C4-2B (cell line): ENCODE results near the gene RNLS.

Source experiments
- H3K27ac ChIP-seq: fragments of 450-650 bp; 2 replicates; pipeline ENCODE4 v1.5.1; 2017
- ZFX ChIP-seq: fragments of 450-650 bp; IDR thresholded peaks from 2 replicates; pipeline ENCODE4 v1.6.1; 2017
- TF ChIP-seq, protein P1 (sequence below): fragments of 450-650 bp; conservative IDR thresholded peaks from 2 replicates; pipeline ENCODE4 v1.5.1; 2017; ENCODE audit warnings: mild to moderate bottlenecking

Gene RNLS

DNA sequence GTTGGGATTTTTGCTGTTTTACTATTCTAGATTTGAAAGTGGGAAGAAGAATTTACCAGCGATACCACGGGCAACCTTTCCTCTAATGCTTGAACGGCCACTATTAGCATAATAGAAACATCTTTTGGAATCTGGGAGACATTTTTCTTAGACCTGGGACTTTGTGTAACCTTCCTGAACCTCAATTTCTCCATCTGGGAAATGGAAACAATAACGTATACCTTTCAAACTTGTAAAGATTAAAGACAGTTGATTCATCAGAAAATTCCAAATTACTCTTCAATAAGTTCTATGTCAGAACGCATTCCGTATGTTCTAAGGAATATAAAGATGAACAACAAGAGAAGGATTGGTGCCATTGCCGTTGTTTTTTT is 453 bp upstream of the RNLS start:
- H3K27ac ChIP-seq = no peak overlapping the region
- no peak for TF ChIP-seq ZFX
- TF ChIP-seq, protein P1, sequence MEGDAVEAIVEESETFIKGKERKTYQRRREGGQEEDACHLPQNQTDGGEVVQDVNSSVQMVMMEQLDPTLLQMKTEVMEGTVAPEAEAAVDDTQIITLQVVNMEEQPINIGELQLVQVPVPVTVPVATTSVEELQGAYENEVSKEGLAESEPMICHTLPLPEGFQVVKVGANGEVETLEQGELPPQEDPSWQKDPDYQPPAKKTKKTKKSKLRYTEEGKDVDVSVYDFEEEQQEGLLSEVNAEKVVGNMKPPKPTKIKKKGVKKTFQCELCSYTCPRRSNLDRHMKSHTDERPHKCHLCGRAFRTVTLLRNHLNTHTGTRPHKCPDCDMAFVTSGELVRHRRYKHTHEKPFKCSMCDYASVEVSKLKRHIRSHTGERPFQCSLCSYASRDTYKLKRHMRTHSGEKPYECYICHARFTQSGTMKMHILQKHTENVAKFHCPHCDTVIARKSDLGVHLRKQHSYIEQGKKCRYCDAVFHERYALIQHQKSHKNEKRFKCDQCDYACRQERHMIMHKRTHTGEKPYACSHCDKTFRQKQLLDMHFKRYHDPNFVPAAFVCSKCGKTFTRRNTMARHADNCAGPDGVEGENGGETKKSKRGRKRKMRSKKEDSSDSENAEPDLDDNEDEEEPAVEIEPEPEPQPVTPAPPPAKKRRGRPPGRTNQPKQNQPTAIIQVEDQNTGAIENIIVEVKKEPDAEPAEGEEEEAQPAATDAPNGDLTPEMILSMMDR = no peak

DNA sequence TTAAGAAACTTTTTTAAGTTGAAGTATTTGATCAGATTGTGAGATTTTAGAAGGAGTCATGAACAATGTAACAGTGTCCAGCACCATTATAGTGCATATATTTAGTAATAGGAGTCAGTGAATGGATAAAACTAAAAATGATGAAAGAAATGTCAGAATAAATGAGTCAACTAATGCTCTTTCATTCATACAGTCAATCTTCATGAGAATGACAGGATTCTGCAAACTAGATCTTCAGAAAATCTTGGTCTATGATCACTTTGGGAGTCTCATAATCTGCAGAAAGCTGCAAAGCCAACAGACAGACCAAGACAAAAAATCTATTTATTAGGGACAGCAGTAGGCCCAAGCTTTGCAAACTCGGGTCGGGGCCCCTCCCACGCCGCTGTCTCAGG is 710 bp downstream of the RNLS start:
- no peak overlapping the region for H3K27ac ChIP-seq
- TF ChIP-seq ZFX = no peak
- TF ChIP-seq, protein P1 = no peak

DNA sequence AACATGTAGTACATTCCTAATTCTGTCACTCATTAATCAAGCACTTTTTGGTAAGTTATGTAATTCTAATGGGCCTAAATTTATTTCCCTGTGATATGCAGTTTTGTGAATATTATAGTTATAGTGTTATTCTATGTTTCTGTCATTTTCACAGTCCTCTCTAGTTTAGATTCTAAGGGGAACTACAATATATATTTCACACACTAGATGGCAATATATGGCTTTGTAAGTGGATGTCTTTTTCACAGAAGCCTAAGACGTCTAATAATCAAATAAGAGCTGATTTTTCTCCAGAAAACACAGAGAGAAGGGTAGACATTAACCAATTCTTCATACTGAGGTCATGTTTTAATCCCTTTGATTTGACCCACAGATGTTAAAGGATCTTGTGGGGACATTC is 18.0 kb downstream of the RNLS start:
- no peak for TF ChIP-seq ZFX
- TF ChIP-seq, protein P1 = peak; percentile 48
- H3K27ac ChIP-seq = no peak overlapping the region

DNA sequence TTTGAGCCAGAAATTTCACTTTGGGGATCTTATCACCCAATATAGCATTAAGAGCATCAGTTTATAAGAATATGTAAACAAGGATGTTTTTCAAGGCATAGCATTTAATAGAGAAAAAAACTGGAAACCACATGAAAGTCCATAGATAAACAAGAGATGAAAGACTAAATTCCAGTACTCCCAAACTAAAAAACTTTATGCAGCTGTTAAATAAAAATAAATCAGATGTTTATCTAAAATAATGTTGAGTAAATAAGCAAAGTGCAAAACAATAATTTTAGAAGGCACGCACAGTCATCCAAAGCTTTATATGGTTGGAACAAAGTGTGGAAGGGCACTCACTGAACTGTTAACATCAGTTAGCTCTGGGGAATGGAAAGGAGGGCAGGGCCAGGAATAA is 21.0 kb downstream of the RNLS start:
- TF ChIP-seq ZFX = no peak
- TF ChIP-seq, protein P1 = no peak
- H3K27ac ChIP-seq = no peak overlapping the region

DNA sequence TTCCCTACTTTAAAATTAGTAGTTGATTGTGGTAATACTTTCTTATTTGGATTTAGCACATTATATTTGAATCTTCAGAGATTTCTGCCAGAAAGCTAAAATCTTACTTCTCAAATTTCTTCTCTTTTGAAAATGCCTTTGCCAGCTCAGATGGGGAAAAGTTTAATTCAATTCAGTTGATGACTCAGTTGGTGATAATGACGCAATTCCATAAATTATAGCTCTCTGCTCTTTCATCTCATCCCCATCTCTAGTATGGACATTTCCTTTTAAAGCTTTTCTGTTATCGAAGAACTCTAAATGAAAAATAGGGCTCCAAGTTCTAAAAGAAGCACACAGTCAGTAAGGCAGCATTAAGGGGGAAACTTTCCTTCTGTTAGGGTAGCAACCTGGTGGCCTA is 25.5 kb downstream of the RNLS start:
- H3K27ac ChIP-seq = no peak overlapping the region

DNA sequence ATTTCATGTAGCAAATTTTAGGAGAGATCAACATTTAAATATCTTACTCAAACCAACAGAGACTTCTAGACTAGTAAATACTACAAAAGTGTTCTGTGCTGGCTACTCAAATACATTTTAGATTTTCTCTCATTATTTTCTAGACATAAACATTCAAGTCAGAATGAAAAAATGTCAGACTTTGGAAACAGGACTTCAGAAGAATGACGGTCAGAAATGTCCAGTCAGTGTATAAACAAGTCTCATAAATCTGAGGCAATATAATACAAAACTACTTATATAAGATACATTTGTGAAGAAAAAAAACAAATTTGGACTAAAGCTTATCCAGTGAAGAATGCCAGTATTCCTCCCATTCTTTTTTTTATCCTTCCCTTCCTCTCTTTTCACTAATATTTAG is 25.9 kb downstream of the RNLS start:
- no peak overlapping the region for H3K27ac ChIP-seq
- TF ChIP-seq ZFX = no peak
- TF ChIP-seq, protein P1 = no peak

More for the DNA sequence above, 25.5 kb downstream of the RNLS start:
- TF ChIP-seq, protein P1 = no peak
- TF ChIP-seq ZFX = no peak

DNA sequence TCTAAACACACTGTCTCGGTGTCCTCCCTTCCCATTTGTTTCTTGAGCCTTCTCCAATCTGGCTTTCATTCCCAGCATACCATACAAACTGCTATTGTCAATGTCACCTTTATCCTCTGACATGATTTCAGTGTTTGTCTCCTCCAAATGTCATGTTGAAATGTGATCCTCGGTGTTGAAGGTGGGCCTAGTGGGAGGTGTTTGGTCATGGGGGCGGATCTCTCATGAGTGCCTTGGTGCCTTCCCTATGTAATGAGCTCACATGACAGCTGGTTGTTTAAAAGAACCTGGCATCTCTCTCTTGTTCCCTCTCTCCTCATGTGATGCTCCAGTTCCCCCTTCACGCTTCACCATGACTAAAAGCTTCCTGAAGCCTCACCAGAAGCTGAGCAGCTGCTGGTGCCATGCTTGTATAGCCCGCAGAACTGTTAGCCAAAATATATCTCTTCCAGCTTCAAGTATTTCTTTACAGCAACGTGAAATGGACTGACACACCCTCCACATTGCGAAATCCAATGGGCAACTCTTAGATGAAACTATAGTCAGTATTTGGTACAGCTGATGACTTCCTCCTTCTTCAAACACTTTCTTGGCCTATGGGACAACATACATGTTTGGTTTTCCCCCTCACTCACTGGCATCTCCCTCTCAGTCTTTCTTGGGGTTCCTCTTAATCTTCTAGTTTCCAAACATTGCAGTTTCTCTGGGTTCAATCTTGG is 27.8 kb downstream of the RNLS start:
- no peak overlapping the region for H3K27ac ChIP-seq
- no peak for TF ChIP-seq ZFX
- TF ChIP-seq, protein P1 = no peak
